Adrenal gland (tissue), 5 donors: ENCODE data around the gene TUBA4B.

Source experiments
- POLR2A ChIP-seq, 2 donors: fragments of 450-650 bp; IDR thresholded peaks; one replicate each; pipeline ENCODE4 v1.6.1; 2017; ENCODE audit warnings: antibody characterized with exemption in 2 of 2, mild to moderate bottlenecking in 2 of 2, moderate library complexity in 1 of 2
- TF ChIP-seq, protein P1 (sequence below), 6 experiments: fragments of 450-650 bp in 4 of 6; fragments of 200-600 bp in 2 of 6; sonication (generic) in 1 of 6; IDR thresholded peaks; 1 replicate in 5 of 6; 2 replicates in 1 of 6; pipeline versions ENCODE4 v1.5.1 to v1.8.0; 2016 to 2021; ENCODE audit warnings: antibody characterized with exemption in 6 of 6, mild to moderate bottlenecking in 2 of 6, moderate library complexity in 1 of 6
- donor health status: DM: no; HTN: no; CAD: no.

- TF ChIP-seq, protein P1, sequence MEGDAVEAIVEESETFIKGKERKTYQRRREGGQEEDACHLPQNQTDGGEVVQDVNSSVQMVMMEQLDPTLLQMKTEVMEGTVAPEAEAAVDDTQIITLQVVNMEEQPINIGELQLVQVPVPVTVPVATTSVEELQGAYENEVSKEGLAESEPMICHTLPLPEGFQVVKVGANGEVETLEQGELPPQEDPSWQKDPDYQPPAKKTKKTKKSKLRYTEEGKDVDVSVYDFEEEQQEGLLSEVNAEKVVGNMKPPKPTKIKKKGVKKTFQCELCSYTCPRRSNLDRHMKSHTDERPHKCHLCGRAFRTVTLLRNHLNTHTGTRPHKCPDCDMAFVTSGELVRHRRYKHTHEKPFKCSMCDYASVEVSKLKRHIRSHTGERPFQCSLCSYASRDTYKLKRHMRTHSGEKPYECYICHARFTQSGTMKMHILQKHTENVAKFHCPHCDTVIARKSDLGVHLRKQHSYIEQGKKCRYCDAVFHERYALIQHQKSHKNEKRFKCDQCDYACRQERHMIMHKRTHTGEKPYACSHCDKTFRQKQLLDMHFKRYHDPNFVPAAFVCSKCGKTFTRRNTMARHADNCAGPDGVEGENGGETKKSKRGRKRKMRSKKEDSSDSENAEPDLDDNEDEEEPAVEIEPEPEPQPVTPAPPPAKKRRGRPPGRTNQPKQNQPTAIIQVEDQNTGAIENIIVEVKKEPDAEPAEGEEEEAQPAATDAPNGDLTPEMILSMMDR (IDR thresholded peaks at IDR 0.05), result no peak
- TF ChIP-seq POLR2A (IDR thresholded peaks at IDR 0.05), result no peak
These were observed 44.9 kb downstream of the TUBA4B start for GRCh38 chr2:219297766-219298456.
